HCT116 (cell line): ENCODE results near the gene ABHD5. TPM values are rescaled to one million over a fixed set of nuclear protein-coding genes. Genes with fewer than 3 reads are reported as not detected.

Source experiments
- ATAC-seq: fragments of 200-7000 bp; cut with Tn5 transposase; 2 replicates; pipeline ENCODE4 v1.9.1; 2020; ENCODE audit warnings: mild to moderate bottlenecking, moderate library complexity
- BruUV-seq: library from RNA; stranded (reverse); fragments of 400-500 nt; replicated peaks from 2 replicates; lab custom pipeline; 2021; lab: Mats Ljungman, UMichigan
- CTCF ChIA-PET: fragments of 300-600 bp; sonication (Branson Sonifier 250); formaldehyde crosslinking; loops from one replicate; lab custom pipeline; 2021; ENCODE audit warnings: antibody characterized with exemption; lab: Charles Lee
- POLR2A ChIA-PET: fragments of 300-600, 350-600 bp; sonication (Branson Sonifier 250); formaldehyde crosslinking; loops from one replicate; lab custom pipeline; 2021; ENCODE audit warnings: antibody characterized with exemption; lab: Charles Lee
- RAD21 ChIA-PET, 2 experiments: fragments of 300-600 bp; sonication (Branson Sonifier 250); formaldehyde crosslinking; loops; one replicate each; lab custom pipeline; 2023; ENCODE audit warnings: low total read pairs in 2 of 2; ENCODE audit not compliant: uncharacterized antibody in 2 of 2, unreplicated experiment in 2 of 2, low non-redundant PET in 1 of 2; lab: Charles Lee
- DNase-seq: peaks from one replicate; pipeline ENCODE4 v3.0.0-alpha.2; 2010; ENCODE audit warnings: low read depth, low spot score
- H2AFZ ChIP-seq: fragments of 200-600 bp; shearing (Covaris generic), sonication (generic); 2 replicates; pipeline ENCODE4 v1.6.1; 2017; ENCODE audit warnings: low read depth, mixed run types, mixed read lengths, antibody characterized with exemption, low read length; ENCODE audit not compliant: poor library complexity, severe bottlenecking
- H3K27ac ChIP-seq: 2 replicates; pipeline ENCODE4 v1.5.1; 2012; ENCODE audit warnings: low read depth, low read length
- H3K27me3 ChIP-seq: fragments of 200-600 bp; sonication (generic); 2 replicates; pipeline ENCODE4 v1.6.1; 2016; ENCODE audit warnings: mixed run types, low read length, mixed read lengths; ENCODE audit not compliant: insufficient read depth
- H3K36me3 ChIP-seq, 2 experiments: fragments of 200-500 bp in 1 of 2; fragments of 200-600 bp in 1 of 2; sonication (Bioruptor generic) in 1 of 2; sonication (generic) in 1 of 2; 2 replicates each; pipeline versions ENCODE4 v1.5.1 to v1.6.1; 2014 to 2016; ENCODE audit warnings: low read length in 2 of 2, inconsistent platforms in 1 of 2, mixed read lengths in 1 of 2, mixed run types in 1 of 2; ENCODE audit not compliant: insufficient read depth in 2 of 2, control insufficient read depth in 1 of 2
- H3K4me1 ChIP-seq, 2 experiments: fragments of 200-600 bp in 1 of 2; sonication (generic) in 1 of 2; 2 replicates each; pipeline versions ENCODE4 v1.5.1 to v1.6.1; 2012 to 2017; ENCODE audit warnings: low read length in 2 of 2, inconsistent platforms in 1 of 2, mild to moderate bottlenecking in 1 of 2, mixed read lengths in 1 of 2, mixed run types in 1 of 2, moderate library complexity in 1 of 2; ENCODE audit not compliant: insufficient read depth in 2 of 2, control insufficient read depth in 1 of 2
- H3K4me2 ChIP-seq: fragments of 200-600 bp; sonication (generic); 2 replicates; pipeline ENCODE4 v1.6.1; 2017; ENCODE audit warnings: mixed run types, low read length, mixed read lengths
- H3K4me3 ChIP-seq, 2 experiments: fragments of 200-600 bp in 1 of 2; sonication (generic) in 1 of 2; replicated peaks in 1 of 2; 2 replicates each; pipeline ENCODE4 v1.5.1; 2011 to 2016; ENCODE audit warnings: low read length in 2 of 2, control low read depth in 1 of 2, low read depth in 1 of 2, mild to moderate bottlenecking in 1 of 2, mixed read lengths in 1 of 2, mixed run types in 1 of 2
- H3K79me2 ChIP-seq: fragments of 200-600 bp; sonication (generic); 2 replicates; pipeline ENCODE4 v1.6.1; 2017; ENCODE audit warnings: mild to moderate bottlenecking, mixed run types, low read length, moderate library complexity, mixed read lengths; ENCODE audit not compliant: insufficient read depth
- H3K9ac ChIP-seq: fragments of 200-600 bp; sonication (generic); 2 replicates; pipeline ENCODE4 v1.6.1; 2016; ENCODE audit warnings: low read length, mixed read lengths
- H3K9me2 ChIP-seq: fragments of 200-600 bp; sonication (generic), shearing (Covaris generic); 2 replicates; pipeline ENCODE4 v1.6.1; 2017; ENCODE audit warnings: mixed run types, mild to moderate bottlenecking, moderate library complexity; ENCODE audit not compliant: insufficient read depth
- H3K9me3 ChIP-seq, 2 experiments: fragments of 200-500 bp in 1 of 2; fragments of 200-600 bp in 1 of 2; sonication (Bioruptor generic) in 1 of 2; sonication (generic) in 1 of 2; 2 replicates each; pipeline ENCODE4 v1.6.1; 2014 to 2017; ENCODE audit warnings: low read length in 2 of 2, mixed read lengths in 2 of 2, inconsistent platforms in 1 of 2, low read depth in 1 of 2, mild to moderate bottlenecking in 1 of 2, mixed run types in 1 of 2, moderate library complexity in 1 of 2; ENCODE audit not compliant: control insufficient read depth in 1 of 2, insufficient read depth in 1 of 2
- H4K20me1 ChIP-seq: fragments of 200-600 bp; sonication (generic), shearing (Covaris generic); 2 replicates; pipeline ENCODE4 v1.6.1; 2017; ENCODE audit warnings: mixed run types, mild to moderate bottlenecking, moderate library complexity; ENCODE audit not compliant: insufficient read depth
- CBX3 ChIP-seq: IDR thresholded peaks from 2 replicates; pipeline ENCODE4 v1.6.1; 2012; ENCODE audit warnings: low read depth
- CEBPB ChIP-seq: IDR thresholded peaks from 2 replicates; pipeline ENCODE4 v1.6.1; 2012; ENCODE audit warnings: low read depth
- EZH2phosphoT487 ChIP-seq: fragments of 200-600 bp; IDR thresholded peaks from 2 replicates; pipeline ENCODE4 v1.6.1; 2018; ENCODE audit warnings: antibody characterized with exemption, borderline replicate concordance
- FOSL1 ChIP-seq: IDR thresholded peaks from 2 replicates; pipeline ENCODE4 v1.6.1; 2012; ENCODE audit warnings: low read depth
- JUND ChIP-seq: IDR thresholded peaks from 2 replicates; pipeline ENCODE4 v1.6.1; 2012
- MAX ChIP-seq: IDR thresholded peaks from 2 replicates; pipeline ENCODE4 v1.6.1; 2012
- SIN3A ChIP-seq: IDR thresholded peaks from 2 replicates; pipeline ENCODE4 v1.6.1; 2012; ENCODE audit warnings: low read depth
- intact Hi-C: fragments of 100-400 bp; cut with micrococcal nuclease; formaldehyde crosslinking; loops from 2 replicates; pipeline ENCODE4 v1.10.0; 2022
- total RNA-seq: library from RNA; stranded (reverse); gene quantifications from one replicate; pipeline ENCODE4 v1.2.1, GENCODE V29; 2021; ENCODE audit not compliant: unreplicated experiment
- TF ChIP-seq, protein P1 (sequence below): IDR thresholded peaks from 2 replicates; pipeline ENCODE4 v1.6.1; 2011; ENCODE audit warnings: mild to moderate bottlenecking, low read length, moderate library complexity; ENCODE audit not compliant: insufficient replicate concordance; ENCODE audit errors: extremely low read depth

ABHD5 gene
- total RNA-seq, 1 experiment from 2014 or later: 18.5 TPM

GRCh38 chr3:43753741-43754715 lies 63.3 kb downstream of the ABHD5 start:
- ChIA-PET CTCF (interaction anchor here (1.0 kb wide), 1 partner anchor 15 kb away, joined by 4 read pairs; no protein-coding TSS in a partner anchor), POLR2A (interaction anchor here (1.3 kb wide), 1 partner anchor 11 kb away, joined by 3 read pairs; no protein-coding TSS in a partner anchor), RAD21 (no interaction called here)
- no peak overlapping the region for H2AFZ ChIP-seq
- no peaks in the 10 kb centered on the region for H3K36me3 ChIP-seq
- H3K79me2 ChIP-seq: no peaks in the 10 kb centered on the region
- H3K27me3 ChIP-seq: no peaks in the 10 kb centered on the region
- H3K9me2 ChIP-seq: no peaks in the 10 kb centered on the region
- H3K9ac ChIP-seq: no peak overlapping the region
- peak; percentile 74 for ATAC-seq
- H3K4me1 ChIP-seq: peaks cover 9 to 23% of the 10 kb centered on the region in 2 experiments
- H3K4me3 ChIP-seq: no peak overlapping the region
- H3K9me3 ChIP-seq: no peaks in the 10 kb centered on the region
- DNase-seq: no peak
- no TSS peak for BruUV-seq
- no peak overlapping the region for H3K27ac ChIP-seq
- H4K20me1 ChIP-seq: no peaks in the 10 kb centered on the region
- peak overlapping the region; percentile 56 for H3K4me2 ChIP-seq
- TF ChIP-seq CEBPB (peak; percentile 41; the same call in 1 of the 2 replicates), MAX (peak; percentile 33; the same call in 1 of the 2 replicates), SIN3A (peak; percentile 38; the same call in 1 of the 2 replicates), EZH2phosphoT487 (no peak), CBX3 (0 out of 2 replicates have a peak, but pooled peaks have one; percentile 25), FOSL1 (peak; percentile 28; the same call in 1 of the 2 replicates), JUND (peak; percentile 43; the same call in 1 of the 2 replicates)
- TF ChIP-seq, protein P1, sequence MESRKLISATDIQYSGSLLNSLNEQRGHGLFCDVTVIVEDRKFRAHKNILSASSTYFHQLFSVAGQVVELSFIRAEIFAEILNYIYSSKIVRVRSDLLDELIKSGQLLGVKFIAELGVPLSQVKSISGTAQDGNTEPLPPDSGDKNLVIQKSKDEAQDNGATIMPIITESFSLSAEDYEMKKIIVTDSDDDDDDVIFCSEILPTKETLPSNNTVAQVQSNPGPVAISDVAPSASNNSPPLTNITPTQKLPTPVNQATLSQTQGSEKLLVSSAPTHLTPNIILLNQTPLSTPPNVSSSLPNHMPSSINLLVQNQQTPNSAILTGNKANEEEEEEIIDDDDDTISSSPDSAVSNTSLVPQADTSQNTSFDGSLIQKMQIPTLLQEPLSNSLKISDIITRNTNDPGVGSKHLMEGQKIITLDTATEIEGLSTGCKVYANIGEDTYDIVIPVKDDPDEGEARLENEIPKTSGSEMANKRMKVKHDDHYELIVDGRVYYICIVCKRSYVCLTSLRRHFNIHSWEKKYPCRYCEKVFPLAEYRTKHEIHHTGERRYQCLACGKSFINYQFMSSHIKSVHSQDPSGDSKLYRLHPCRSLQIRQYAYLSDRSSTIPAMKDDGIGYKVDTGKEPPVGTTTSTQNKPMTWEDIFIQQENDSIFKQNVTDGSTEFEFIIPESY: no peak
- intact Hi-C loops: no loop called here
